ENCODE measurements around the gene RAMP2. TPM values are rescaled to one million over a fixed set of nuclear protein-coding genes. Genes with fewer than 3 reads are reported as not detected.
A peak's percentile ranks its signal among the peaks of the same experiment; 100 is the strongest.

The RAMP2 gene, protein sequence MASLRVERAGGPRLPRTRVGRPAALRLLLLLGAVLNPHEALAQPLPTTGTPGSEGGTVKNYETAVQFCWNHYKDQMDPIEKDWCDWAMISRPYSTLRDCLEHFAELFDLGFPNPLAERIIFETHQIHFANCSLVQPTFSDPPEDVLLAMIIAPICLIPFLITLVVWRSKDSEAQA
- 27.3 TPM for total RNA-seq

DNA sequence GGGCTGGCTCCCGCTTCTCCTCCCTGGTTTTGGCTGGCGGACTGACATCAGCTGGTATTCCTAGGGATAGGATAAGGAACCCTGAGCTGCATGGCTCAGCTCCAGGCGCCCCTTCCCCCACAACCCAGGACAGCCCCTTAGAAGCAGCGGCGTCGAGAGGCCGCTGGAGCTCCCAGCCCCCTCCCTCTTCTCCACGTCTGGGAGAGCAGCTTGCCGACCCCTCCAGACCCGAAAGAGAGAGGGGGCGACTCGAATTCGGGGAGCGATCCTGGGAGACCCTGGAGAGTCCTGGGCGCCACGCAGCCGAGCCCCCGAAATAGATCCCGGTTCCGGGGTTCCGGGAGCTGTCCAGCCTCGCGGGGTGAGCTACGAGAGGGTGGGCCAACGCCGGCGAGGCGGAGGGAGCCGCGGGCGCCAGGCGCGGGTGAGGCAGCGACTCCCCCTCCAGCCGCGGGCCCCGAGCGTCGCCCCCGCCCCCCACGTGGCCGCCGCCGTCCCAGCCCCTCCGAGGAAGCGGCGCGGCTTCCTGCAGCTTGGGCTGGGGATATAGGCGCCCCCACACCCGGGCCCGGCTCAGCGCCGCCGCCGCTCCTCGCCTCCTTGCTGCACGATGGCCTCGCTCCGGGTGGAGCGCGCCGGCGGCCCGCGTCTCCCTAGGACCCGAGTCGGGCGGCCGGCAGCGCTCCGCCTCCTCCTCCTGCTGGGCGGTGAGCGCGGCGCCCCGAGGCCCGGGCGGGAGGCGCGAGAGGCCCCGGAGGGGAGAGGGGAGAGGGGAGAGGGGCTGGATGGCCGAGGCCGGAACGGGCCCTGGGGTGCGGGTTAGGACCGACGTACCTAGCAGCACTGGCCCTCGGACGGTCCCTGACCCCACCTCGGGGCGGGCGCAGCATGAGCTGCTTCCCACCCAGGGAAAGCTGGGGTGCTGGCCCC, at the start of gene RAMP2:
RAMP2 (plus strand) TSS at position 576 of the 930 bp plus-strand sequence; CDS start at position 611, 35 bp downstream.
- H3K27me3 ChIP-seq, result no peaks in the 10 kb centered on the region
- no peaks in the 10 kb centered on the region for H3K36me3 ChIP-seq
- TF ChIP-seq POLR2AphosphoS5 (IDR thresholded peaks at IDR 0.05; ENCODE audit: insufficient read depth in 1 of 2, low read depth in 1 of 2), result peak in 1 of 2 donors; percentile 24
- TF ChIP-seq, protein P1, sequence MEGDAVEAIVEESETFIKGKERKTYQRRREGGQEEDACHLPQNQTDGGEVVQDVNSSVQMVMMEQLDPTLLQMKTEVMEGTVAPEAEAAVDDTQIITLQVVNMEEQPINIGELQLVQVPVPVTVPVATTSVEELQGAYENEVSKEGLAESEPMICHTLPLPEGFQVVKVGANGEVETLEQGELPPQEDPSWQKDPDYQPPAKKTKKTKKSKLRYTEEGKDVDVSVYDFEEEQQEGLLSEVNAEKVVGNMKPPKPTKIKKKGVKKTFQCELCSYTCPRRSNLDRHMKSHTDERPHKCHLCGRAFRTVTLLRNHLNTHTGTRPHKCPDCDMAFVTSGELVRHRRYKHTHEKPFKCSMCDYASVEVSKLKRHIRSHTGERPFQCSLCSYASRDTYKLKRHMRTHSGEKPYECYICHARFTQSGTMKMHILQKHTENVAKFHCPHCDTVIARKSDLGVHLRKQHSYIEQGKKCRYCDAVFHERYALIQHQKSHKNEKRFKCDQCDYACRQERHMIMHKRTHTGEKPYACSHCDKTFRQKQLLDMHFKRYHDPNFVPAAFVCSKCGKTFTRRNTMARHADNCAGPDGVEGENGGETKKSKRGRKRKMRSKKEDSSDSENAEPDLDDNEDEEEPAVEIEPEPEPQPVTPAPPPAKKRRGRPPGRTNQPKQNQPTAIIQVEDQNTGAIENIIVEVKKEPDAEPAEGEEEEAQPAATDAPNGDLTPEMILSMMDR (IDR thresholded peaks at IDR 0.05), result no peak
- TF ChIP-seq POLR2A (IDR thresholded peaks at IDR 0.05), result no peak
- intact Hi-C loops (cut with DNase I), result loop anchor here (10.0 kb wide), 2 partner anchors 64 to 186 kb away; partner anchors contain the start of genes BECN1 and PSMC3IP
- H3K4me1 ChIP-seq, result peaks cover 19% of the 10 kb centered on the region
- H3K27ac ChIP-seq, result peak within 1 kb of the TSS; percentile 84
- peak within 1 kb of the TSS; percentile 57 to 78 for H3K4me3 ChIP-seq
- no peaks in the 10 kb centered on the region for H3K9me3 ChIP-seq
- DNase-seq (ENCODE audit: extremely low spot score in 2 of 2), result no peak

DNA sequence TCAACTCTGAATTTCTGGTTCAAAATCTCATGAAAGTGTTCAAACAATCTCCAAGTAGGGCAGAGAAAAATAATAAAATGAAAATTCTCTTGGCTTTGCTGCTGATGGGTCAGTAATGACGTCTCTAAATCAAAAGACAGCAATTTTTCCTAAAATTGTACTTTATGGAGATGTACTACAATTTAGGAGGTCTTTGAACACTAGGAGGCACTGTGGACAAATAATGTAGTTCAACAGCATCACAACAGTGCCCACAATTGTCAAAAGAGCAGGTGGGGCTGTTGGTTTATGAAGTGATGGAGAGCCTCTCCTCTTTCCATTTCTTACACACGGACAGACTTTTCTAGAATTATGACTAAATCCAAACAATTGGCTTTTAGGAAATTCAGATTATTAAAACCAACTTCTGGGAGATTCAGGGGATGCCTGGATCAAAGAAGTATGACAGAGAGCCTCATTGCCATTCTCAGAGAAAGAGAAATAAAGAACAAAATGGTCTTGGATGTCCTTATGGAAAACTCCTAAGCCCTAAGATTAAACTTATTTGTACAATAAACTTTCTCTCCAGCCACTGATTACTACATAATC, 39.9 kb upstream of the RAMP2 start:
- Histone ChIP-seq H3K27ac (no peak overlapping the region), H3K36me3 (peaks cover 0 to 91% of the 10 kb centered on the region in 2 donors), H3K4me1 (no peaks in the 10 kb centered on the region), H3K9me3 (no peaks in the 10 kb centered on the region), H3K27me3 (no peaks in the 10 kb centered on the region), H3K4me3 (no peak overlapping the region)
- TF ChIP-seq, protein P1 (IDR thresholded peaks at IDR 0.05), result peak; percentile 54 to 73 (median 57)
- TF ChIP-seq POLR2A (IDR thresholded peaks at IDR 0.05) (no peak), POLR2AphosphoS5 (IDR thresholded peaks at IDR 0.05; ENCODE audit: insufficient read depth in 1 of 2, low read depth in 1 of 2) (peak in 1 of 2 donors; percentile 41)
- intact Hi-C loops (cut with DNase I), result loop anchor here (2.0 kb wide), 1 partner anchor 42 kb away; no protein-coding TSS in a partner anchor
- DNase-seq (ENCODE audit: extremely low spot score in 2 of 2), result no peak

DNA sequence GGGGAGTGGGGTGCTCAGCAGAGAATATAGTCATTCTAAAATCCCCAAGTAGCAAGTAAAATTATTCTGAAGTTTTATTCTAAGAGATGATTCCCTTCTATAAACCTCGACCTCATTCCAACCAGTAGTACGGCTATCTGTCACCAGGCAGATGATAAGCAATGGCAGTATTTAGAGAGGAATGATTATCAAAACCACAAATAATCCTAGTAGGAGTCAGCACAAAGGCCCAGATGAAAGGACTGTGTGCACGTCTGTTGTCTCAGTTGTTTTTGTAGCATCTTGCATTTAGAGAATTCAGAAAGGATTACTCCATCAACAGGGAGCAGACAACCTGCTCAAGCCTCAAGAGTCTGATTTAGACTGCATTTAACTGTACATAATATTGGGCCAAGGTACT, 37.4 kb upstream of the RAMP2 start:
- intact Hi-C loops (cut with DNase I), result no loop called here
- no peaks in the 10 kb centered on the region for H3K4me1 ChIP-seq
- no peak overlapping the region for H3K4me3 ChIP-seq
- H3K9me3 ChIP-seq, result no peaks in the 10 kb centered on the region
- no peak for DNase-seq (ENCODE audit: extremely low spot score in 2 of 2)
- no peaks in the 10 kb centered on the region for H3K27me3 ChIP-seq
- peaks cover 0 to 93% of the 10 kb centered on the region in 2 donors for H3K36me3 ChIP-seq
- TF ChIP-seq POLR2A (IDR thresholded peaks at IDR 0.05) (no peak), POLR2AphosphoS5 (IDR thresholded peaks at IDR 0.05; ENCODE audit: insufficient read depth in 1 of 2, low read depth in 1 of 2) (no peak)
- TF ChIP-seq, protein P1 (IDR thresholded peaks at IDR 0.05), result no peak
- no peak overlapping the region for H3K27ac ChIP-seq

DNA sequence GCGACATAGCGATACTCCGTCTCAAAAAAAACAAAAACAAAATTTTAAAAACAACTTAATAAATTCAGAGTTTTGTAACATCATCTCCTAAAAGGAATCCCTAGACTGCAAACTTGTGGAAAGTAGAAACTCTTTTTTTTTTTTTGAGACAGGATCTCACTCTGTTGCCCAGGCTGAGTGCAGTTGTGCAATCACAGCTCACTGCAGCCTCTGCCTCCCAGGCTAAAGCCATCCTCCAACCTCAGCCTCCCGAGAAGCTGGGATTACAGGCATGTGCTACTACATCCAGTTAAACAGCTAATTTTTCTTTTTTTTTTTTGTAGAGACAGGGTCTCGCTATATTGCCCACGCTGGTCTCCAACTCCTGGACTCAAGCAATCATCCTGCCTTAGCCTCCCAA, 35.9 kb upstream of the RAMP2 start:
- Histone ChIP-seq H3K4me1 (no peaks in the 10 kb centered on the region), H3K9me3 (no peaks in the 10 kb centered on the region), H3K27ac (no peak overlapping the region), H3K27me3 (no peaks in the 10 kb centered on the region), H3K4me3 (no peak overlapping the region), H3K36me3 (peaks cover 0 to 92% of the 10 kb centered on the region in 2 donors)
- no peak for DNase-seq (ENCODE audit: extremely low spot score in 2 of 2)
- intact Hi-C loops (cut with DNase I), result no loop called here
- TF ChIP-seq POLR2AphosphoS5 (IDR thresholded peaks at IDR 0.05; ENCODE audit: insufficient read depth in 1 of 2, low read depth in 1 of 2) (no peak), POLR2A (IDR thresholded peaks at IDR 0.05) (no peak)
- TF ChIP-seq, protein P1 (IDR thresholded peaks at IDR 0.05), result no peak

Measured in vagina (tissue), 2 donors.